Measurements from ENCODE around the gene AXIN1. TPM values are rescaled to one million over a fixed set of nuclear protein-coding genes. Genes with fewer than 3 reads are reported as not detected.
A peak's percentile ranks its signal among the peaks of the same experiment; 100 is the strongest.

AXIN1 gene
- total RNA-seq, 1 donor from 2014 or later, result 27.0 TPM

GRCh38 chr16:280991-281659 lies 71.4 kb downstream of the AXIN1 start:
- H3K36me3 ChIP-seq (ENCODE audit: insufficient read depth, low read length), result no peaks in the 10 kb centered on the region
- H3K4me1 ChIP-seq (ENCODE audit: insufficient read depth, low read length), result no peaks in the 10 kb centered on the region
- peaks cover 4% of the 10 kb centered on the region for H4K20me1 ChIP-seq (ENCODE audit: insufficient read depth, low read length)
- H3K27ac ChIP-seq (ENCODE audit: low read depth, low read length), result no peak overlapping the region
- no peak overlapping the region for H3K4me3 ChIP-seq (ENCODE audit: insufficient read depth, low read depth, low read length)
- no peak for FAIRE-seq
- H3K9me3 Mint-ChIP-seq (ENCODE audit: unreplicated experiment), result no peaks in the 10 kb centered on the region
- no peak overlapping the region for H2AFZ ChIP-seq (ENCODE audit: low read depth, low read length)
- H3K36me3 Mint-ChIP-seq (ENCODE audit: low read depth, unreplicated experiment), result no peaks in the 10 kb centered on the region
- H3K9me3 ChIP-seq (ENCODE audit: insufficient read depth, low read depth, low read length), result no peaks in the 10 kb centered on the region
- peak overlapping the region; percentile 71 for H3K4me2 ChIP-seq (ENCODE audit: low read length)
- no peaks in the 10 kb centered on the region for H3K4me1 Mint-ChIP-seq (ENCODE audit: low read depth, unreplicated experiment)
- no peak overlapping the region for H3K27ac Mint-ChIP-seq (ENCODE audit: unreplicated experiment)
- H3K4me3 Mint-ChIP-seq (ENCODE audit: unreplicated experiment), result no peak overlapping the region
- no peak for DNase-seq (ENCODE audit: low read depth)
- peaks cover 13% of the 10 kb centered on the region for H3K27me3 Mint-ChIP-seq (ENCODE audit: low read depth, unreplicated experiment)
- H3K27me3 ChIP-seq (ENCODE audit: insufficient read depth, low read length), result peaks cover 7% of the 10 kb centered on the region
- TF ChIP-seq CTCF (IDR thresholded peaks at IDR 0.05; ENCODE audit: insufficient read depth, low read depth, low read length), result no peak
- TF ChIP-seq EZH2 (IDR thresholded peaks at IDR 0.05; ENCODE audit: insufficient read depth, low read length), result peak; percentile 19
- H3K79me2 ChIP-seq (ENCODE audit: insufficient read depth, low read length), result no peaks in the 10 kb centered on the region
- no peak overlapping the region for H3K9ac ChIP-seq (ENCODE audit: low read length)

GRCh38 chr16:280552-280951 lies 72.0 kb downstream of the AXIN1 start, which contains the start of gene ARHGDIG:
Gene ARHGDIG, plus strand, starts transcription at chr16:280591. Its CDS starts 90 bp downstream, at chr16:280681.
- no peaks in the 10 kb centered on the region for H3K79me2 ChIP-seq (ENCODE audit: insufficient read depth, low read length)
- Mint-ChIP-seq H3K27me3 (ENCODE audit: low read depth, unreplicated experiment) (peaks cover 13% of the 10 kb centered on the region), H3K4me1 (ENCODE audit: low read depth, unreplicated experiment) (no peaks in the 10 kb centered on the region), H3K36me3 (ENCODE audit: low read depth, unreplicated experiment) (no peaks in the 10 kb centered on the region), H3K4me3 (ENCODE audit: unreplicated experiment) (no peak within 1 kb of the TSS), H3K27ac (ENCODE audit: unreplicated experiment) (no peak within 1 kb of the TSS), H3K9me3 (ENCODE audit: unreplicated experiment) (no peaks in the 10 kb centered on the region)
- H4K20me1 ChIP-seq (ENCODE audit: insufficient read depth, low read length), result peaks cover 4% of the 10 kb centered on the region
- no peaks in the 10 kb centered on the region for H3K9me3 ChIP-seq (ENCODE audit: insufficient read depth, low read depth, low read length)
- no peak for FAIRE-seq
- no peak within 1 kb of the TSS for H3K9ac ChIP-seq (ENCODE audit: low read length)
- no peak for DNase-seq (ENCODE audit: low read depth)
- TF ChIP-seq CTCF (IDR thresholded peaks at IDR 0.05; ENCODE audit: insufficient read depth, low read depth, low read length) (no peak), EZH2 (IDR thresholded peaks at IDR 0.05; ENCODE audit: insufficient read depth, low read length) (no peak)
- no peak within 1 kb of the TSS for H3K4me3 ChIP-seq (ENCODE audit: insufficient read depth, low read depth, low read length)
- H3K27ac ChIP-seq (ENCODE audit: low read depth, low read length), result no peak within 1 kb of the TSS
- H3K4me2 ChIP-seq (ENCODE audit: low read length), result peak within 1 kb of the TSS; percentile 71
- H3K36me3 ChIP-seq (ENCODE audit: insufficient read depth, low read length), result no peaks in the 10 kb centered on the region
- peaks cover 7% of the 10 kb centered on the region for H3K27me3 ChIP-seq (ENCODE audit: insufficient read depth, low read length)
- no peaks in the 10 kb centered on the region for H3K4me1 ChIP-seq (ENCODE audit: insufficient read depth, low read length)
- H2AFZ ChIP-seq (ENCODE audit: low read depth, low read length), result no peak within 1 kb of the TSS

GRCh38 chr16:280005-280460 lies 72.5 kb downstream of the AXIN1 start:
- Histone ChIP-seq H3K4me2 (ENCODE audit: low read length) (peak overlapping the region; percentile 41), H3K27ac (ENCODE audit: low read depth, low read length) (no peak overlapping the region), H3K9ac (ENCODE audit: low read length) (no peak overlapping the region), H2AFZ (ENCODE audit: low read depth, low read length) (no peak overlapping the region), H4K20me1 (ENCODE audit: insufficient read depth, low read length) (peaks cover 4% of the 10 kb centered on the region), H3K36me3 (ENCODE audit: insufficient read depth, low read length) (no peaks in the 10 kb centered on the region), H3K9me3 (ENCODE audit: insufficient read depth, low read depth, low read length) (no peaks in the 10 kb centered on the region), H3K79me2 (ENCODE audit: insufficient read depth, low read length) (no peaks in the 10 kb centered on the region), H3K4me3 (ENCODE audit: insufficient read depth, low read depth, low read length) (no peak overlapping the region), H3K4me1 (ENCODE audit: insufficient read depth, low read length) (peaks cover 3% of the 10 kb centered on the region), H3K27me3 (ENCODE audit: insufficient read depth, low read length) (peaks cover 7% of the 10 kb centered on the region)
- peak; percentile 66 for TF ChIP-seq EZH2 (IDR thresholded peaks at IDR 0.05; ENCODE audit: insufficient read depth, low read length)
- TF ChIP-seq CTCF (IDR thresholded peaks at IDR 0.05; ENCODE audit: insufficient read depth, low read depth, low read length), result no peak
- Mint-ChIP-seq H3K9me3 (ENCODE audit: unreplicated experiment) (no peaks in the 10 kb centered on the region), H3K27ac (ENCODE audit: unreplicated experiment) (no peak overlapping the region), H3K4me3 (ENCODE audit: unreplicated experiment) (no peak overlapping the region), H3K27me3 (ENCODE audit: low read depth, unreplicated experiment) (peaks cover 13% of the 10 kb centered on the region), H3K4me1 (ENCODE audit: low read depth, unreplicated experiment) (no peaks in the 10 kb centered on the region), H3K36me3 (ENCODE audit: low read depth, unreplicated experiment) (no peaks in the 10 kb centered on the region)
- FAIRE-seq (no peak), DNase-seq (ENCODE audit: low read depth) (no peak)
